H1 (cell line): ENCODE results near the gene KATNAL1. TPM values are rescaled to one million over a fixed set of nuclear protein-coding genes. Genes with fewer than 3 reads are reported as not detected.

Source experiments
- TEAD4 ChIP-seq: IDR thresholded peaks from 2 replicates; pipeline ENCODE4 v1.6.1; 2012; ENCODE audit warnings: low read depth, low read length, inconsistent platforms, mixed read lengths
- polyA plus RNA-seq, 7 experiments: library from polyadenylated mRNA; depleted of rRNA in 3 of 7; stranded (reverse) in 5 of 7; unstranded in 2 of 7; fragments of >200 nt in 5 of 7; fragments of 200-250 nt in 2 of 7; gene quantifications; 1 replicate in 5 of 7; 2 replicates in 1 of 7; 4 replicates in 1 of 7; pipeline versions ENCODE4 v1.2.1 to v1.2.3, GENCODE V29; 2011 to 2013; ENCODE audit warnings: missing spikeins in 2 of 7, mixed read lengths in 2 of 7
- total RNA-seq: library from RNA; stranded (reverse); fragmentation: NEBNext Ultra II Directional; extraction: Animal tissue kit (Norgen Biotek cat#: 25700); gene quantifications from 2 replicates; pipeline ENCODE4 v1.2.1, GENCODE V29; 2021

KATNAL1 gene
- total and polyA plus RNA-seq, 2 of the 8 experiments (the other 6 are each of a cell fraction or from before 2014, with no cell fraction given) = 4.0 to 13.2 TPM

DNA sequence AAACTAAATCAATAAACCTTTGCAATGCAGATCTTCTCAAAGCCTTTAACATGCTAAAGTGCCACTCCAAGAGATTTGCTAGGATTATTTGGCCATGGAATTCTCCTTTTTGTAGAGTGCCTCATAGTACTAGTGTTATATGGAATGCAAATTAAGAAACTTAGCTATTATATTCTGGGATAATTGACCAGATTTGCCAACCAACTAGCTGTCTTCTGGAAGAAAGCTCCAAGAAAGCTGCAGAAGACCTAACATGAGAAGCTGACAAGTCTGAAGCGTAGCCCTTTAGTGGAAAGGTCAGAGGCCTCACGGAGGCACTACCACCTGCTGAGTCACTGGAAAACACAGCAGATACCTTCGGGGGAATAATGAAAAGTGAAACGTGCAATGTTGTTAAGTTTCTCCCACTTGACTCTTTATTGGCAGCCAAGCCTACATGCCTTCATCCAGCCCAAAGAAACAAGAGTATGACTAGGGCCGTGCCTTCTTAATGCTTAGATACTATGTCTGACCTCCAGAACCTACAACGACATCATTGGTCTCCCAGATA is 29.8 kb upstream of the KATNAL1 start (continued):
- TF ChIP-seq TEAD4 = no peak
